Stimulated activated naive CD8-positive, alpha-beta T cell treated with anti-CD3 and anti-CD28 coated beads, Interleukin-15, amount 100 ng/mL, for 72 hours (primary cell): ENCODE measurements around the gene SORCS3.

Experiments used
- ATAC-seq: fragments of 150-1000 bp; cut with Tn5 transposase; 2 replicates; pipeline ENCODE4 v1.10.0; 2021; ENCODE audit warnings: mild to moderate bottlenecking, moderate library complexity
- DNase-seq, 2 donors: peaks; one replicate each; pipeline ENCODE4 v3.0.0; 2021 to 2022
- H3K27ac Mint-ChIP-seq, 2 donors: one replicate each; pipeline ENCODE4 v1.8.0; 2022; ENCODE audit warnings: mild to moderate bottlenecking in 2 of 2, mixed read lengths in 2 of 2, moderate library complexity in 2 of 2
- H3K27me3 Mint-ChIP-seq: one replicate; pipeline ENCODE4 v1.8.0; 2022; ENCODE audit warnings: mixed read lengths
- H3K4me1 Mint-ChIP-seq: one replicate; pipeline ENCODE4 v1.8.0; 2022; ENCODE audit warnings: mild to moderate bottlenecking, mixed read lengths
- H3K4me3 Mint-ChIP-seq, 2 donors: one replicate each; pipeline ENCODE4 v1.8.0; 2022; ENCODE audit warnings: mild to moderate bottlenecking in 2 of 2, mixed read lengths in 2 of 2, moderate library complexity in 1 of 2
- H3K9me3 Mint-ChIP-seq, 2 donors: one replicate each; pipeline ENCODE4 v1.8.0; 2022; ENCODE audit warnings: mixed read lengths in 2 of 2

The SORCS3 gene

GRCh38 chr10:104639590-104640338 is 1.3 kb upstream of the SORCS3 start:
- H3K27ac Mint-ChIP-seq: no peak overlapping the region
- peaks cover 87% of the 10 kb centered on the region for H3K27me3 Mint-ChIP-seq
- H3K9me3 Mint-ChIP-seq: no peaks in the 10 kb centered on the region

DNA sequence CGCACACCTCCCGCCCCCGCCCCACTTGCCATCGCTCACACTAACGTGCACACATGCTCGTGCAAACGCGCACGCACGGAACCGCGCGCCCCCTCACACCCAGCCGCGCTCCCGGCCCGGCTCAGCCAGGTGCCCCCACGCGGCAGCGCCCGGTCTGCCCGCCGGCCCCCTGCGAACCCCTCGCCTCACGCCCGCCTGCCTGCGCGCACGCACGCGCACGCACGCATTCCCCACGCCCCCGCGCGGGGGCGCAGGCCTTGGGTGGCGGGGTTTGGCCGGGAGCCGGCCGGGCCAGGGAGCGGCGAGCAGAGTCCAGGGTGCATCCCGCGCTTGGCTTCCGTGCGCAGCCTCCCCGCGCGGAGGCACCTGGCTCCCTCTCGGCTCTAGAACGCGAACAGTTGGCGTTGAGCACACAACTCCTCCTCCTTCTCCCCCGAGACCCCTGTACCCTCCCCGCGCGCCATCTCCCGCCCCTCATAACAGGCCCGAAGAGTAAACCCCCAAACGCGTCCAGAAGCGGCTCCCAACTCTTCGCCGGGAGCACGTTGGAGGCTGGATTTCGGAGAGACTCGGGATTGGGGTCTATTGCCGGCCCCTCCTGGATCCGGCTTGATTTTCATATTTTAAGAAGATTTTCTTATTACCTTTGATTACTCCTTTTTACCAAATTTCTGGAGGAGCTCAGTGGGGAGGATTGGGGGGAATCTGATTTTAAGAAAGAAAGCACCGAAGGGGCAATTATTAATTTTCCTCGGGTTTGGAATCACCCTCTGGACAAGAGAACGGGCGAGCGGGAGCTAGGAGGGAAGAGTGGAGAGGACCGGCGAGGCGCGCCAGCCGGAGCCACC is 527 bp upstream of the SORCS3 start:
- DNase-seq (no peak), ATAC-seq (no peak)
- H3K4me1 Mint-ChIP-seq: peaks cover 12% of the 10 kb centered on the region
- H3K27me3 Mint-ChIP-seq: peaks cover 89% of the 10 kb centered on the region
- peak overlapping the region; percentile 26 to 45 for H3K4me3 Mint-ChIP-seq
- no peaks in the 10 kb centered on the region for H3K9me3 Mint-ChIP-seq
- H3K27ac Mint-ChIP-seq: no peak overlapping the region

More at GRCh38 chr10:104639590-104640338, 1.3 kb upstream of the SORCS3 start:
- H3K4me1 Mint-ChIP-seq: peaks cover 12% of the 10 kb centered on the region
- no peak for DNase-seq
- H3K4me3 Mint-ChIP-seq: peak overlapping the region; percentile 26 to 45
- no peak for ATAC-seq

- peaks cover 93% of the 10 kb centered on the region for H3K27me3 Mint-ChIP-seq
- DNase-seq: no peak
- no peaks in the 10 kb centered on the region for H3K9me3 Mint-ChIP-seq
- no peak overlapping the region for H3K4me3 Mint-ChIP-seq
- peaks cover 12% of the 10 kb centered on the region for H3K4me1 Mint-ChIP-seq
- no peak for ATAC-seq
- no peak overlapping the region for H3K27ac Mint-ChIP-seq
Measured at GRCh38 chr10:104641937-104642657, 1.0 kb downstream of the SORCS3 start.

DNA sequence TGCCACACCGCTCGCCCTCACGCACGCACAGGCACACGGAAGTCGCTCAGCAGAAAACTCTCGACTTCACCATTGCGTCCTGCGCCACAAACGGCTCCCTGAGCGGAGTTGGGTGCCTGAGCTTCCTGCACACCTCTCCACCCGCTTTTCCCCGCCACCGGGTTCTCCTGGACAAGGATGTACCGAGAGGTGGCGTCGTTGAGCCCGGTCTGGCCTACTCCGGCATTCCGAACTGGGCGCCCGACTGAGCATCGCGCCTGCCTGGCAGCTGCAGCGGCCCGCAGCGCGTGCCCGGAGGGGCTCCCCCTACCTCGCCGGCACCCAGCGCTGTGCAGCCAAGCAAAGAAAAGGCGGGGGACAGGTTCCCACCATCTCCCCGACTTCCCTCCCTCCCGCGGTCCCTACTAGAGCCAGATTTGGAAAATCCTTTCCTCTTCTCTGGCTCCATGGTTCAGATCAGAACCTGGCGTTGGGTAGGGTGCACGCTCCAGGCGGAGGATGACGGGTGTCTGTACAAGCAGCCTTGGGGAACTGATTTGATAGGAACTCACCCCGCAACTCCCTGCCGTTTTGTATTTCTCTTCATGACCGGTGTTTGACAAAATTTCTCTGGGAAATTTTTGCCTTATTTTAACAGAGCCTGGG is 1.7 kb downstream of the SORCS3 start:
- Mint-ChIP-seq H3K4me1 (peaks cover 12% of the 10 kb centered on the region), H3K27me3 (peaks cover 93% of the 10 kb centered on the region)
- peak; percentile 19 for ATAC-seq

DNA sequence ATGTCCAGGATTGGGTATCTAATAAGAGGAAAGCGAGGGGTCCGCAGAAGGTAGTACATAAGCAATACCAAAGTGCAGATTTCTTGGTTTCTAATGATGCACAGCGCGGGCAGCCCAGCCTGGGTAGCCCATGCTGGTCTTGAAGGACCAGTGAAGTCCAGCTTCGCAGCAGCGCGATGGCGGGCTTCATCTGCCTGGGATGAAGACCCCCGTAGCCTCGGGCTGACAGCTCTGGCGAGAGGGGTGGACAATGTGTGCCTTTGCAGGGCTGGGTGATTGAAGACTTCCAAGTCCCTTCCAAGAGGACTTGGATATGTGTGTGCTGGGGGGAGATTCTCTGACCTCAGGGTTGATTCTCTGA is 2.2 kb downstream of the SORCS3 start:
- Mint-ChIP-seq H3K4me3 (no peak overlapping the region), H3K4me1 (peaks cover 12% of the 10 kb centered on the region), H3K27me3 (peaks cover 93% of the 10 kb centered on the region), H3K9me3 (no peaks in the 10 kb centered on the region), H3K27ac (peak overlapping the region in 1 of 2 donors; percentile 20)
- DNase-seq: no peak
- no peak for ATAC-seq

More for the DNA sequence above, 1.7 kb downstream of the SORCS3 start:
- Mint-ChIP-seq H3K27ac (peak overlapping the region in 1 of 2 donors; percentile 20), H3K4me3 (peak overlapping the region in 1 of 2 donors; percentile 43), H3K9me3 (no peaks in the 10 kb centered on the region)
- DNase-seq: peak in 1 of 2 donors; percentile 28

DNA sequence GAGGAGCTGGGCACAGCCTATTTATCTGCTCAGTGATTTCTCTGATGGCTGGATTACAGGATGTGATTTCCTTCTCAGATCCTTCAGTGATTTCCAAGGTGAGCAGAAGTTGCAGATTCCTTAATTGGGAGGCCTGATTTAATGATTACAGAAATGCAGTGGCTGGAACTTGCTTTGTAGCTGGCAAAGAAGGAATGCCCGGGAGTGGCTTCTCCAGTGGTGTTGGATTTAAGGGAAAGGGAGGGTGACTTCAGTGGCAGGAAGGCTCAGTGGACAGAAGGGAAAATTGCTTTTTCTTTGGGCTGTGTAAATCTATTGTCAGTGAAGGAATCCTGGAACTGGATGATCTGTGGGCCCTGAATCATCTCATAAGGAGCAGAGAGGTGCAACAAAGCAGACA is 5.1 kb downstream of the SORCS3 start:
- no peak overlapping the region for H3K27ac Mint-ChIP-seq
- ATAC-seq (no peak), DNase-seq (no peak)
- no peaks in the 10 kb centered on the region for H3K4me1 Mint-ChIP-seq
- no peak overlapping the region for H3K4me3 Mint-ChIP-seq
- H3K27me3 Mint-ChIP-seq: peaks cover 88% of the 10 kb centered on the region
- no peaks in the 10 kb centered on the region for H3K9me3 Mint-ChIP-seq

DNA sequence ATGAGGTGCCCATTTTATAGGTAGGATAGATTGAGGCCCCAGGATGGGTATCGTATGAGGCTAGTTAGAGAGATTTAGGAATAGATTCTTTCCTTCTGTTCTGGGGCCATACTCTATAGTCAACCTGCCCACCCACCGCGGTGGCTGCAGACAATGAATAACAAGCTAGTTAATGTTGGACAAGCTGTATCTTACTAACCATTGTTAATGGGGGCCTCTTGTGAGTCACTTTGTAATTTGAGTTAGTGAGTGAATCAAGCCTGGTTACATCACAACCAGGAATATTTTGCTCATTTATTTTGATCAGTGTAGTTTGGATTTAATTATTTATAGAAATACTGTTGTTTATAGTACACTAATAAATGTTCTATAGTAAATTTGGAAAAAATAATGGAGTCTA is 7.3 kb downstream of the SORCS3 start:
- Mint-ChIP-seq H3K27ac (no peak overlapping the region), H3K4me1 (no peaks in the 10 kb centered on the region), H3K9me3 (no peaks in the 10 kb centered on the region), H3K4me3 (no peak overlapping the region), H3K27me3 (peaks cover 70% of the 10 kb centered on the region)
- DNase-seq: no peak
- no peak for ATAC-seq

DNA sequence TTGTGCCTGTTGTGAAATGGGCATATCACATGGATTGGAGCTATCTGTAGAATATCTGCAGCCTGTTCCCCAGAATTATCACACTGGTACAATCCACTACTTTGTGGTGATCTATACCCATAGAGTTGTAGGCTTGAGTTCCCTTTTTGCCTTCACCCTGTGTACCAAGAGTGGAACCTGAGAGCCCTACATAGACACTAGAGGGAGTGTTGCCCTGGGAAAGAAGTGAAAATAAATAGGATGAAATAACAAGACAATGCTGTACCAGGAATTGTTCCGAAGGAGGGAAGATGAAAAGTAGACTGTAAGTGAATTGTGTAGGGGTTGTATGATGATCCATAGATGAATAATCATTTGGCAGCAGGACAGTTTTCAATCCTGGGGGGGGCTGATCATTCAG is 9.0 kb downstream of the SORCS3 start:
- Mint-ChIP-seq H3K9me3 (no peaks in the 10 kb centered on the region), H3K27me3 (peaks cover 64% of the 10 kb centered on the region)

GRCh38 chr10:104650635-104651331 is 9.7 kb downstream of the SORCS3 start:
- ATAC-seq (no peak), DNase-seq (no peak)
- H3K4me1 Mint-ChIP-seq: no peaks in the 10 kb centered on the region
- no peaks in the 10 kb centered on the region for H3K9me3 Mint-ChIP-seq
- H3K27me3 Mint-ChIP-seq: peaks cover 57% of the 10 kb centered on the region
- H3K4me3 Mint-ChIP-seq: no peak overlapping the region
- no peak overlapping the region for H3K27ac Mint-ChIP-seq

More for the DNA sequence above, 9.0 kb downstream of the SORCS3 start:
- Mint-ChIP-seq H3K4me1 (no peaks in the 10 kb centered on the region), H3K4me3 (no peak overlapping the region), H3K27ac (no peak overlapping the region)
- ATAC-seq (no peak), DNase-seq (no peak)

GRCh38 chr10:104657036-104657435 is 15.9 kb downstream of the SORCS3 start:
- no peaks in the 10 kb centered on the region for H3K9me3 Mint-ChIP-seq
- ATAC-seq (no peak), DNase-seq (no peak)
- H3K27me3 Mint-ChIP-seq: peaks cover 32% of the 10 kb centered on the region
- H3K4me3 Mint-ChIP-seq: no peak overlapping the region
- H3K27ac Mint-ChIP-seq: no peak overlapping the region
- no peaks in the 10 kb centered on the region for H3K4me1 Mint-ChIP-seq

DNA sequence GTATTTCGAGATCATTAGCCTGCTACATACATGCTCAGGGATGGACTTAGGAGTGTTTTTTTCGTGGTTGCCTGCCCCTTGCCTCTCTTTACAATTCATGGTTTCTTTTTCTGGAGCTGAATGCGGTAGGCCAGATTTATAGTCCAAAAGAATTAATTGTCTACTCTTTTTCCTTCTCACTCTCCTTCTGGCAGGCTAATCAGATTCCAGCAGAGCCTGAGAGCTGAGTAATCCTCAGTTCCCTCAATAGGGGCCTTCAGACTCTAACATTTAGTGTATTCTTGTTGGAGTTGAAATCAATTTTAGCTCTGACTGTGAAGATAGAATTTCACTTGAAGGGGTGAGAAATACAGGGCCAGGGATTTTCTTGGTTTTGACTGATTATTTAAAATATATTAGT is 16.4 kb downstream of the SORCS3 start:
- DNase-seq (no peak), ATAC-seq (no peak)
- Mint-ChIP-seq H3K27me3 (peaks cover 35% of the 10 kb centered on the region), H3K4me3 (no peak overlapping the region), H3K27ac (no peak overlapping the region), H3K9me3 (no peaks in the 10 kb centered on the region), H3K4me1 (no peaks in the 10 kb centered on the region)

- ATAC-seq (no peak), DNase-seq (no peak)
- H3K27me3 Mint-ChIP-seq: peaks cover 35% of the 10 kb centered on the region
- no peak overlapping the region for H3K27ac Mint-ChIP-seq
- H3K4me1 Mint-ChIP-seq: no peaks in the 10 kb centered on the region
- no peaks in the 10 kb centered on the region for H3K9me3 Mint-ChIP-seq
- no peak overlapping the region for H3K4me3 Mint-ChIP-seq
Measured at GRCh38 chr10:104658067-104658466, 17.0 kb downstream of the SORCS3 start.

DNA sequence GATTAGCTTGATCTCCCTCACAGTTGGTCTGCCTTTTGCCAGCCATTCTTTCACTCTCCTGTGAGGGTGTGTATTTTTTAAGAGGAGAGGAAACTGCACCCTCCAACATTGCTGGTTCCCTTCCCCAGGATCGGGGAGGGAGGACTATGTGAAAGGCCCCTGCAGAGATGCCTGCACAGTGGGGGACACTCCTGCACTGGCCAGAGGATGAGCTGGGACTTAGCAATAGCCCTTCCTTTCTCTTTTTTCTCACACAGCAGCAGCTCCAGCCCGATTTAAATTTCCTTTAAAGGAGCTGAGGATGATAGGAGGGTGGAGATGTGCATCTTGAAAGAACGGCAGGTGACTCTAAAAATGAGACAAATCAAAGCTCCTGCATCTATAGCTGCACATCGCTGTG is 18.7 kb downstream of the SORCS3 start:
- DNase-seq (no peak), ATAC-seq (no peak)
- no peaks in the 10 kb centered on the region for H3K4me1 Mint-ChIP-seq
- H3K27me3 Mint-ChIP-seq: peaks cover 32% of the 10 kb centered on the region
- H3K27ac Mint-ChIP-seq: no peak overlapping the region
- H3K4me3 Mint-ChIP-seq: no peak overlapping the region
- no peaks in the 10 kb centered on the region for H3K9me3 Mint-ChIP-seq

DNA sequence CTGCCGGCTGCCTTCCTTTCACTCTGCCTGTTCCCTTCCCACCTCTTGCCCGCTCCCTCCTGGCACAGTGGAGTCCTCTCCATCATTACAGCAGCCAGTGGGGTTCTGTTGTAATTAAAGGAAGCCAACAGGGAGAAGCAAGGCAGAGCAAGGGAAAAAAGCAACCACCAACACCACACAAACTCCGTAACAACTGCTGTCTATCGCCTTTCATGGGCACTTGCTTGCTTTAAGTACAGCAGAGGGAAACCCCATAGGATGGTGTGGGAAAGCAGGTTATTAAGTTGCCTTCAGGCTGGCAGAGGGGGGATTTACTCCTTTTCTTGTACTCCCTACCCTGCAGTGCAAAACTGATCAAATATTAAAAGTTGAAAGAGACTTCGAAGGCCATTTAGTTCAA is 22.0 kb downstream of the SORCS3 start:
- ATAC-seq (no peak), DNase-seq (no peak)
- Mint-ChIP-seq H3K27ac (no peak overlapping the region), H3K27me3 (peaks cover 27% of the 10 kb centered on the region), H3K4me3 (no peak overlapping the region), H3K4me1 (no peaks in the 10 kb centered on the region), H3K9me3 (no peaks in the 10 kb centered on the region)

DNA sequence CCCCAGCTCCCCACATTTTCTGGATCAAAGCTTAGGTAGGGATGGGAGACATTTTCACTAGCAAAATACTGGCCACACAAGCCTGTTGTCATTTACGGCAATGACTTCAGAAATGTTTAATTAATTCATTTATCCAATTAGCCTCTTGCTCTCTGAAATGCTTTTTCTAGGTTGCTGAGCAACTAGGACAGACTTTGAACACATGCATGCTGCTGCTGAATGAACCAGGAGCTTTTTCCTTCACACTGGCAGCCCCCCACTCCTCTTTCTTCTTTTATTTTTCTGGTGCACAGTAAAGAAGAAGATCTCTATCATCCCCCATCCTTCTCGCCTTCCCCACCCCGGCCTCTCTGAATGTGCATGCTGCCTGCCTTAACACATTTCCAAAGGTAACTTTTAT is 22.5 kb downstream of the SORCS3 start:
- H3K4me3 Mint-ChIP-seq: no peak overlapping the region
- no peak overlapping the region for H3K27ac Mint-ChIP-seq
- H3K27me3 Mint-ChIP-seq: peaks cover 27% of the 10 kb centered on the region
- H3K9me3 Mint-ChIP-seq: no peaks in the 10 kb centered on the region
- no peaks in the 10 kb centered on the region for H3K4me1 Mint-ChIP-seq
- ATAC-seq: no peak
- no peak for DNase-seq
